ENCODE measurements around the gene RIN1.
"Not testable (repeated sequence)": the region's sequence is repeated elsewhere in the genome, so short reads cannot be mapped to it uniquely, and the experiment has no call there.

The RIN1 gene

GRCh38 chr11:66312549-66313320 is 23.5 kb downstream of the RIN1 start:
- no peaks in the 10 kb centered on the region for H3K27me3 ChIP-seq (ENCODE audit: control insufficient read depth in 1 of 2, insufficient read depth in 2 of 2, low read length in 2 of 2)
- H3K9ac ChIP-seq (ENCODE audit: low read depth in 1 of 2, low read length in 2 of 2), result peak overlapping the region; percentile 47 to 67
- peaks cover 10 to 18% of the 10 kb centered on the region in 2 donors for H3K4me1 ChIP-seq (ENCODE audit: control insufficient read depth in 1 of 2, insufficient read depth in 2 of 2, low read length in 2 of 2)
- H3K4me3 ChIP-seq (ENCODE audit: low read depth in 1 of 2, low read length in 2 of 2), result peak overlapping the region; percentile 65 to 71
- no peaks in the 10 kb centered on the region for H3K36me3 ChIP-seq (ENCODE audit: control insufficient read depth in 1 of 2, insufficient read depth in 2 of 2, low read length in 2 of 2)
- H3K27ac ChIP-seq (ENCODE audit: low read depth, low read length), result peak overlapping the region; percentile 83
- H3K9me3 ChIP-seq (ENCODE audit: control insufficient read depth in 1 of 2, low read length in 2 of 2), result no peaks in the 10 kb centered on the region

GRCh38 chr11:66311965-66312548 is 24.2 kb downstream of the RIN1 start:
- H3K4me3 ChIP-seq (ENCODE audit: low read depth in 1 of 2, low read length in 2 of 2), result peak overlapping the region; percentile 63 to 71
- peak overlapping the region; percentile 27 to 67 for H3K9ac ChIP-seq (ENCODE audit: low read depth in 1 of 2, low read length in 2 of 2)
- no peaks in the 10 kb centered on the region for H3K36me3 ChIP-seq (ENCODE audit: control insufficient read depth in 1 of 2, insufficient read depth in 2 of 2, low read length in 2 of 2)
- H3K27me3 ChIP-seq (ENCODE audit: control insufficient read depth in 1 of 2, insufficient read depth in 2 of 2, low read length in 2 of 2), result no peaks in the 10 kb centered on the region
- H3K27ac ChIP-seq (ENCODE audit: low read depth, low read length), result peak overlapping the region; percentile 82
- no peaks in the 10 kb centered on the region for H3K9me3 ChIP-seq (ENCODE audit: control insufficient read depth in 1 of 2, low read length in 2 of 2)
- H3K4me1 ChIP-seq (ENCODE audit: control insufficient read depth in 1 of 2, insufficient read depth in 2 of 2, low read length in 2 of 2), result peaks cover 9 to 18% of the 10 kb centered on the region in 2 donors

GRCh38 chr11:66311470-66311964 is 24.7 kb downstream of the RIN1 start:
- Histone ChIP-seq H3K9ac (ENCODE audit: low read depth in 1 of 2, low read length in 2 of 2) (peak overlapping the region; percentile 27 to 67), H3K27me3 (ENCODE audit: control insufficient read depth in 1 of 2, insufficient read depth in 2 of 2, low read length in 2 of 2) (no peaks in the 10 kb centered on the region), H3K36me3 (ENCODE audit: control insufficient read depth in 1 of 2, insufficient read depth in 2 of 2, low read length in 2 of 2) (no peaks in the 10 kb centered on the region), H3K27ac (ENCODE audit: low read depth, low read length) (peak overlapping the region; percentile 82), H3K9me3 (ENCODE audit: control insufficient read depth in 1 of 2, low read length in 2 of 2) (no peaks in the 10 kb centered on the region), H3K4me3 (ENCODE audit: low read depth in 1 of 2, low read length in 2 of 2) (peak overlapping the region; percentile 63 to 71), H3K4me1 (ENCODE audit: control insufficient read depth in 1 of 2, insufficient read depth in 2 of 2, low read length in 2 of 2) (peaks cover 9 to 18% of the 10 kb centered on the region in 2 donors)

DNA sequence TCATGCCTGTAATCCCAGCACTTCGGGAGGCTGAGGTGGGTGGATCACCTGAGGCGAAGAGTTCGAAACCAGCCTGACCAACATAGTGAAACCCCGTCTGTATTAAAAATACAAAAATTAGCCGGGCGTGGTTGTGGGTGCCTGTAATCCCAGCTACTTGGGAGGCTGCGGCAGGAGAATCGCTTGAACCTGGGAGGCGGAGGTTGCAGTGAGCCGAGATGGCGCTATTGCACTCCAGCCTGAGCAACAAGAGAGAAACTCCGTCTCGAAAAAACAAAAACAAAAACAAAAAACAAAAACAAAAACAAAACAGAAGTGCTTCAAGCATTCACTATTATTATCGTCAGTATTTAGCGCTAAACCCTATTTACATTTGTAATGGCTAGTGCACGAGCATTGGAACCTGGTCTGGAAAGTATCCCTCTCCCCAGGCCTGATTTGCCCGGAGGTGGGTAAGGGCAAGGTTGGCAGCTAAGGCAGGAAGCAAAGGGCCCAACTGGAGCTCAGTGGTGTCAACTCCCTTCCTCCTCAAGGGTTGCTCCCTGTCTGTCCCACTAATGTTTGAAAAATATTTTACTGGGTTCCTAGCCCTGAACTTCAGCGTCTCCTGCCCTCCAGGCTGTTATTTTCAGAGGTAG is 25.3 kb downstream of the RIN1 start:
- not testable (repeated sequence) for H3K9me3 ChIP-seq (ENCODE audit: control insufficient read depth in 1 of 2, low read length in 2 of 2); H3K4me3 ChIP-seq (ENCODE audit: low read depth in 1 of 2, low read length in 2 of 2); H3K36me3 ChIP-seq (ENCODE audit: control insufficient read depth in 1 of 2, insufficient read depth in 2 of 2, low read length in 2 of 2); H3K9ac ChIP-seq (ENCODE audit: low read depth in 1 of 2, low read length in 2 of 2); H3K27ac ChIP-seq (ENCODE audit: low read depth, low read length); H3K27me3 ChIP-seq (ENCODE audit: control insufficient read depth in 1 of 2, insufficient read depth in 2 of 2, low read length in 2 of 2)
- peaks cover 9 to 16% of the 10 kb centered on the region in 2 donors for H3K4me1 ChIP-seq (ENCODE audit: control insufficient read depth in 1 of 2, insufficient read depth in 2 of 2, low read length in 2 of 2)

DNA sequence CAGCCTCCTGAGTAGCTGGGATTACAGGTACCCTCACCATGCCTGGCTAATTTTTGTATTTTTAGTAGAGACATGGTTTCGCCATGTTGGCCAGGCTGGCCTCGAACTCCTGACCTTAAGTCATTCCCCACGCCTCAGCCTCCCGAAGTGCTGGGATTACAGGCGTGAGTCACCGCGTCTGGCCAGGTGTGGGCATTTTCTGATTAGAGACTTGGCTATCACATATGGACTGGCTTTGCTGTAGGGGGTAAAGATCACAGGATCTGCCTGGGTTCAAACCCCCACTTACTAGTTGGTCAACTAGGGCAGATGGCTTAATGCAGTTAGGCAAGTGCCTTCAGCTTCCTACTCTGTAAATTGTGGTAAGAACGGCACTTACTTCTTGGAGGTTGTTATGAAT is 25.9 kb downstream of the RIN1 start:
- Histone ChIP-seq H3K4me3 (ENCODE audit: low read depth in 1 of 2, low read length in 2 of 2) (no peak overlapping the region), H3K36me3 (ENCODE audit: control insufficient read depth in 1 of 2, insufficient read depth in 2 of 2, low read length in 2 of 2) (no peaks in the 10 kb centered on the region), H3K27ac (ENCODE audit: low read depth, low read length) (no peak overlapping the region), H3K9ac (ENCODE audit: low read depth in 1 of 2, low read length in 2 of 2) (no peak overlapping the region), H3K9me3 (ENCODE audit: control insufficient read depth in 1 of 2, low read length in 2 of 2) (no peaks in the 10 kb centered on the region), H3K27me3 (ENCODE audit: control insufficient read depth in 1 of 2, insufficient read depth in 2 of 2, low read length in 2 of 2) (no peaks in the 10 kb centered on the region), H3K4me1 (ENCODE audit: control insufficient read depth in 1 of 2, insufficient read depth in 2 of 2, low read length in 2 of 2) (peaks cover 9 to 14% of the 10 kb centered on the region in 2 donors)

DNA sequence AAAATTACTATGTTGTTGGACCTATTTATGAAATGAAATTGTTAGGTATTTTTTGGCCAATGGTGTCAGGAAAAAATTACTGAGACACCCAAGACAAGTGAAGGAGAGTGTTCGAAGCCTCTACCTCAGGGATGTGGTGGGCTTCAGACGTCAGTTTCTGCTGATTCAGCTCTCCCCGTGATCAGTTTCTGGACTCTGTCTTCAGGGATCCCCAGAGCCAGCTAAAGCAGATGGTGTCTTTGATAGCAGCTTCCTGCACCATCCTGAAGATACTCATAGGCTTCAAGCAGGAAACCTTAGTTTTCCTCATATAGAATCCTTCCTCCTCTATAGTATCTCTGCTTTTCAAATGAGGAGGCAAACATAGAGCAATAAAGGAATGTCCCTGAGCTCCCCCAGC is 26.8 kb downstream of the RIN1 start:
- H3K4me1 ChIP-seq (ENCODE audit: control insufficient read depth in 1 of 2, insufficient read depth in 2 of 2, low read length in 2 of 2), result peaks cover 9 to 14% of the 10 kb centered on the region in 2 donors
- H3K9ac ChIP-seq (ENCODE audit: low read depth in 1 of 2, low read length in 2 of 2), result no peak overlapping the region
- no peaks in the 10 kb centered on the region for H3K9me3 ChIP-seq (ENCODE audit: control insufficient read depth in 1 of 2, low read length in 2 of 2)
- no peak overlapping the region for H3K27ac ChIP-seq (ENCODE audit: low read depth, low read length)
- no peaks in the 10 kb centered on the region for H3K36me3 ChIP-seq (ENCODE audit: control insufficient read depth in 1 of 2, insufficient read depth in 2 of 2, low read length in 2 of 2)
- no peak overlapping the region for H3K4me3 ChIP-seq (ENCODE audit: low read depth in 1 of 2, low read length in 2 of 2)
- no peaks in the 10 kb centered on the region for H3K27me3 ChIP-seq (ENCODE audit: control insufficient read depth in 1 of 2, insufficient read depth in 2 of 2, low read length in 2 of 2)

DNA sequence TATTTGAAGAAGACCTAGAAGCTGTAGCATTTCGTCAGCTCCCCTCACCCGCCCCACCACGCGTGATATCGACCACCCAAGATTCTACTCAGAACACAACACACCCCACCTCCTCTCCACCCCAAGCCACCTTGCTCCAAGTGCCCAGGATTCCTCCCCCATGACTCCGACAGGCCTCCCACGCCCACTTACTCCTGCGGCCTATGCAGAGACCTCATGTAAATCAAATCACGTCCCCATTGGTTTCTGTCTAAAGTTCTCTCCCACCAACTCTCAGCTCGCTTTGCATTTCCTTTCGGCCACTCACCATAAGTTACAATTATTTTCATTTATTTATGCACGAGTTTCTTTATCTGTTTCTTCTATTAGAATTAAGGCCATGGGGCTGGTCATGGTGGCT is 33.6 kb downstream of the RIN1 start:
- H3K4me3 ChIP-seq (ENCODE audit: low read depth in 1 of 2, low read length in 2 of 2), result no peak overlapping the region
- H3K9me3 ChIP-seq (ENCODE audit: control insufficient read depth in 1 of 2, low read length in 2 of 2), result no peaks in the 10 kb centered on the region
- no peaks in the 10 kb centered on the region for H3K27me3 ChIP-seq (ENCODE audit: control insufficient read depth in 1 of 2, insufficient read depth in 2 of 2, low read length in 2 of 2)
- H3K36me3 ChIP-seq (ENCODE audit: control insufficient read depth in 1 of 2, insufficient read depth in 2 of 2, low read length in 2 of 2), result no peaks in the 10 kb centered on the region
- H3K9ac ChIP-seq (ENCODE audit: low read depth in 1 of 2, low read length in 2 of 2), result no peak overlapping the region
- H3K27ac ChIP-seq (ENCODE audit: low read depth, low read length), result no peak overlapping the region
- H3K4me1 ChIP-seq (ENCODE audit: control insufficient read depth in 1 of 2, insufficient read depth in 2 of 2, low read length in 2 of 2), result no peaks in the 10 kb centered on the region

- H3K36me3 ChIP-seq (ENCODE audit: control insufficient read depth in 1 of 2, insufficient read depth in 2 of 2, low read length in 2 of 2), result no peaks in the 10 kb centered on the region
- no peak overlapping the region for H3K4me3 ChIP-seq (ENCODE audit: low read depth in 1 of 2, low read length in 2 of 2)
- no peak overlapping the region for H3K27ac ChIP-seq (ENCODE audit: low read depth, low read length)
- no peaks in the 10 kb centered on the region for H3K9me3 ChIP-seq (ENCODE audit: control insufficient read depth in 1 of 2, low read length in 2 of 2)
- H3K9ac ChIP-seq (ENCODE audit: low read depth in 1 of 2, low read length in 2 of 2), result no peak overlapping the region
- H3K27me3 ChIP-seq (ENCODE audit: control insufficient read depth in 1 of 2, insufficient read depth in 2 of 2, low read length in 2 of 2), result peaks cover 2 to 4% of the 10 kb centered on the region in 2 donors
- no peaks in the 10 kb centered on the region for H3K4me1 ChIP-seq (ENCODE audit: control insufficient read depth in 1 of 2, insufficient read depth in 2 of 2, low read length in 2 of 2)
Measured at GRCh38 chr11:66299186-66299585, 37.0 kb downstream of the RIN1 start.

DNA sequence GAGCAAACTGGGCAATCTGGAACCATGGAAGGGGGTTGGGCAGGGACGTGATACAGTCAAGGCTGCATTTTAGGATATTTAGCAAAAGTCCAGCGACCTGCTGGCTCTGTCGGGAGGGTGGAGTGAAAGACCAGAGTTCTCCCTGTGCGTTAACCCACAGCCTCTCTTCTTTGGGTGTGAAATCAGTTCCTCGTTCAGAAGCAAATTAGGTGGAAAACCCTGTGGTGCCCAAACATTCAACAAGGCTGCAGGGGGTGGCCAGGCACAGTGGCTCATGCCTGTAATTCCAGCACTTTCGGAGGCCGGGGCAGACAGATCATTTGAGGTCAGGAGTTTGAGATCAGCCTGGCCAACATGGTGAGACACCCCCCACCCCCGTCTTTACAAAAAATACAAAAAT is 38.6 kb downstream of the RIN1 start:
- Histone ChIP-seq H3K27ac (ENCODE audit: low read depth, low read length) (no peak overlapping the region), H3K4me3 (ENCODE audit: low read depth in 1 of 2, low read length in 2 of 2) (no peak overlapping the region)

More for the DNA sequence above, 38.6 kb downstream of the RIN1 start:
- Histone ChIP-seq H3K36me3 (ENCODE audit: control insufficient read depth in 1 of 2, insufficient read depth in 2 of 2, low read length in 2 of 2) (no peaks in the 10 kb centered on the region), H3K9me3 (ENCODE audit: control insufficient read depth in 1 of 2, low read length in 2 of 2) (no peaks in the 10 kb centered on the region), H3K9ac (ENCODE audit: low read depth in 1 of 2, low read length in 2 of 2) (no peak overlapping the region), H3K4me1 (ENCODE audit: control insufficient read depth in 1 of 2, insufficient read depth in 2 of 2, low read length in 2 of 2) (peaks cover 0 to 6% of the 10 kb centered on the region in 2 donors), H3K27me3 (ENCODE audit: control insufficient read depth in 1 of 2, insufficient read depth in 2 of 2, low read length in 2 of 2) (peaks cover 15 to 17% of the 10 kb centered on the region in 2 donors)

Data from duodenal mucosa (tissue), 2 donors.